HepG2 (cell line): ENCODE results near the gene PRDM15. TPM values are rescaled to one million over a fixed set of nuclear protein-coding genes. Genes with fewer than 3 reads are reported as not detected.

Experiments
- ATAC-seq: fragments of 200-7000 bp; cut with Tn5 transposase; 3 replicates; pipeline ENCODE4 v1.9.1; 2020; ENCODE audit warnings: mild to moderate bottlenecking, moderate library complexity
- BruUV-seq: library from RNA; stranded (reverse); fragments of 400-500 nt; replicated peaks from 2 replicates; lab custom pipeline; 2021; lab: Mats Ljungman, UMichigan
- CTCF ChIA-PET: fragments of 300-600 bp; formaldehyde crosslinking; extraction: SDS; loops from one replicate; lab custom pipeline; 2021; ENCODE audit warnings: low total read pairs, inconsistent platforms, low intra/inter-chr PET ratio; lab: Yijun Ruan, JAX
- POLR2A ChIA-PET: fragments of 350-600 bp; sonication (Branson Sonifier 250); formaldehyde crosslinking; loops from one replicate; lab custom pipeline; 2020; ENCODE audit warnings: antibody characterized with exemption, inconsistent platforms; lab: Yijun Ruan, JAX
- DNase-seq: peaks from one replicate; pipeline ENCODE4 v3.0.0-alpha.2; 2015; ENCODE audit warnings: low spot score
- FAIRE-seq: peaks from 3 replicates; lab custom pipeline; 2011; peaks lifted over from hg19 to GRCh38; lab: Jason Lieb, UNC
- H2AFZ ChIP-seq: one replicate; pipeline ENCODE4 v1.6.1; 2011; ENCODE audit warnings: low read length, inconsistent platforms
- H3K27ac ChIP-seq: fragments of 300-600 bp; 3 replicates; pipeline ENCODE4 v1.8.0; 2011; ENCODE audit warnings: mixed run types, mild to moderate bottlenecking, mixed read lengths, low read length, inconsistent platforms; ENCODE audit not compliant: insufficient read depth; ENCODE audit errors: extremely low read length
- H3K27me3 ChIP-seq, 2 experiments: fragments of 200-600 bp in 1 of 2; 2 replicates in 1 of 2; 3 replicates in 1 of 2; pipeline versions ENCODE4 v1.6.0 to v1.8.0; 2011; ENCODE audit warnings: low read length in 2 of 2, mild to moderate bottlenecking in 2 of 2, moderate library complexity in 2 of 2, inconsistent platforms in 1 of 2; ENCODE audit not compliant: insufficient read depth in 2 of 2, control insufficient read depth in 1 of 2
- H3K36me3 ChIP-seq, 2 experiments: fragments of 200-600 bp in 1 of 2; replicated peaks in 1 of 2; 2 replicates in 1 of 2; 3 replicates in 1 of 2; pipeline versions ENCODE4 v1.5.1 to v1.8.0; 2011; ENCODE audit warnings: low read length in 2 of 2, inconsistent platforms in 1 of 2; ENCODE audit not compliant: insufficient read depth in 2 of 2, control insufficient read depth in 1 of 2
- H3K4me1 ChIP-seq: 2 replicates; pipeline ENCODE4 v1.5.1; 2012; ENCODE audit warnings: low read length, inconsistent platforms; ENCODE audit not compliant: insufficient read depth
- H3K4me2 ChIP-seq: 2 replicates; pipeline ENCODE4 v1.6.0; 2011; ENCODE audit warnings: low read depth, low read length, inconsistent platforms
- H3K4me3 ChIP-seq, 3 experiments: fragments of 200-600 bp in 1 of 3; sonication (generic), shearing (Covaris generic) in 1 of 3; replicated peaks in 1 of 3; 2 replicates each; pipeline ENCODE4 v1.5.1; 2011 to 2016; ENCODE audit warnings: low read length in 3 of 3, inconsistent platforms in 2 of 3, low read depth in 2 of 3, mild to moderate bottlenecking in 2 of 3, control low read depth in 1 of 3, mixed read lengths in 1 of 3; ENCODE audit not compliant: insufficient read depth in 1 of 3
- H3K79me2 ChIP-seq: one replicate; pipeline ENCODE4 v1.6.1; 2011; ENCODE audit warnings: low read length, inconsistent platforms; ENCODE audit not compliant: insufficient read depth
- H3K9ac ChIP-seq: 2 replicates; pipeline ENCODE4 v1.6.0; 2011; ENCODE audit warnings: mild to moderate bottlenecking, low read depth, low read length, inconsistent platforms; ENCODE audit not compliant: insufficient read depth
- H3K9me3 ChIP-seq: 2 replicates; pipeline ENCODE4 v1.5.1; 2012; ENCODE audit warnings: mild to moderate bottlenecking, low read length
- H4K20me1 ChIP-seq: 2 replicates; pipeline ENCODE4 v1.6.0; 2011; ENCODE audit warnings: inconsistent platforms, mild to moderate bottlenecking, low read length, moderate library complexity; ENCODE audit not compliant: insufficient read depth
- ARNT ChIP-seq: fragments of 450-650 bp; IDR thresholded peaks from 2 replicates; pipeline ENCODE4 v1.6.1; 2017
- ASH2L ChIP-seq: fragments of 300-600, 200-600 bp; sonication (generic); IDR thresholded peaks from 2 replicates; pipeline ENCODE4 v1.7.0; 2017; ENCODE audit warnings: low read depth, mild to moderate bottlenecking, moderate library complexity, mixed read lengths, low read length; ENCODE audit not compliant: insufficient read length
- FOXM1 ChIP-seq: sonication (generic); formaldehyde crosslinking; IDR thresholded peaks from 2 replicates; pipeline ENCODE4 v1.5.0; 2020; ENCODE audit warnings: missing genetic modification reagents
- GTF2F1 ChIP-seq: fragments of 150-350 bp; IDR thresholded peaks from 2 replicates; pipeline ENCODE4 v1.6.1; 2014; ENCODE audit warnings: low read length
- MEIS2 ChIP-seq: sonication (generic); formaldehyde crosslinking; IDR thresholded peaks from 2 replicates; pipeline ENCODE4 v1.9.0; 2021; ENCODE audit warnings: mild to moderate bottlenecking, missing genetic modification reagents
- NFIB ChIP-seq: sonication (generic); formaldehyde crosslinking; IDR thresholded peaks from 2 replicates; pipeline ENCODE4 v1.9.0; 2021; ENCODE audit warnings: missing genetic modification reagents, mild to moderate bottlenecking, borderline replicate concordance
- NR2F1 ChIP-seq, 2 experiments: fragments of 450-650 bp in 1 of 2; formaldehyde crosslinking in 1 of 2; IDR thresholded peaks; 2 replicates each; pipeline versions ENCODE4 v1.5.0 to v1.6.1; 2016 to 2020; ENCODE audit warnings: mild to moderate bottlenecking in 1 of 2, missing compliant biosample characterization in 1 of 2, missing genetic modification reagents in 1 of 2, moderate library complexity in 1 of 2
- NRL ChIP-seq: sonication (generic); formaldehyde crosslinking; IDR thresholded peaks from 2 replicates; pipeline ENCODE4 v1.5.0; 2020; ENCODE audit warnings: missing genetic modification reagents, mild to moderate bottlenecking, moderate library complexity, borderline replicate concordance
- RBFOX2 ChIP-seq: fragments of 200-400 bp; formaldehyde crosslinking; IDR thresholded peaks from 2 replicates; pipeline ENCODE4 v1.6.1; 2017; ENCODE audit warnings: low read depth, mild to moderate bottlenecking, low read length
- SALL1 ChIP-seq: sonication (generic); formaldehyde crosslinking; IDR thresholded peaks from 2 replicates; pipeline ENCODE4 v1.8.0; 2022; ENCODE audit warnings: mild to moderate bottlenecking, missing genetic modification reagents
- SCMH1 ChIP-seq: sonication (generic); formaldehyde crosslinking; IDR thresholded peaks from 2 replicates; pipeline ENCODE4 v1.9.0; 2021; ENCODE audit warnings: missing genetic modification reagents, mild to moderate bottlenecking, borderline replicate concordance
- YEATS2 ChIP-seq: sonication (generic); formaldehyde crosslinking; IDR thresholded peaks from 2 replicates; pipeline ENCODE4 v1.4.0; 2020; ENCODE audit warnings: missing genetic modification reagents, borderline replicate concordance
- ZNF556 ChIP-seq: sonication (generic); formaldehyde crosslinking; IDR thresholded peaks from 2 replicates; pipeline ENCODE4 v1.4.0; 2020; ENCODE audit warnings: mild to moderate bottlenecking, missing genetic modification reagents, borderline replicate concordance
- ZNF776 ChIP-seq: sonication (generic); formaldehyde crosslinking; IDR thresholded peaks from 2 replicates; pipeline ENCODE4 v1.4.0; 2020; ENCODE audit warnings: mild to moderate bottlenecking, missing genetic modification reagents
- ZNF850 ChIP-seq: sonication (generic); formaldehyde crosslinking; conservative IDR thresholded peaks from 2 replicates; pipeline ENCODE4 v1.9.0; 2021; ENCODE audit warnings: mild to moderate bottlenecking, missing genetic modification reagents
- WGBS: methylation state at CpG from one replicate; pipeline ENCODE4 v1.1.6; 2017; ENCODE audit warnings: low lambda C conversion rate; 5-methylcytosine and 5-hydroxymethylcytosine counted together
- in situ Hi-C: cut with HindIII; loops from 2 replicates; pipeline ENCODE4 v1.10.0; 2017; ENCODE audit warnings: low pct_unique_long_range_greater_than_20kb; ENCODE audit not compliant: extremely low pct_ligation_motif_present
- intact Hi-C: fragments of 100-400 bp; cut with micrococcal nuclease; formaldehyde crosslinking; loops from one replicate; pipeline ENCODE4 v1.10.0; 2022; ENCODE audit not compliant: unreplicated experiment
- polyA plus RNA-seq, 8 experiments: library from polyadenylated mRNA; depleted of rRNA in 3 of 8; stranded (reverse) in 7 of 8; unstranded in 1 of 8; fragments of >200 nt; fragmentation: Illumina TruSeq in 4 of 8; extraction: Trizol in 4 of 8; gene quantifications; 2 replicates each; pipeline versions ENCODE4 v1.2.1 to v1.2.3, GENCODE V29; 2011 to 2016; ENCODE audit warnings: low read depth in 4 of 8, missing spikeins in 1 of 8, mixed read lengths in 1 of 8; ENCODE audit not compliant: insufficient read depth in 1 of 8
- total RNA-seq, 5 experiments: library from RNA; depleted of rRNA; stranded (reverse); fragments of >200 nt; fragmentation: Illumina TruSeq; extraction: Trizol; gene quantifications; 2 replicates each; pipeline ENCODE4 v1.2.3, GENCODE V29; 2016; ENCODE audit warnings: low read depth in 1 of 5
- TF ChIP-seq, protein P1 (sequence below), 2 experiments: fragments of 450-650 bp in 1 of 2; sonication (generic) in 1 of 2; formaldehyde crosslinking; IDR thresholded peaks; 2 replicates each; pipeline versions ENCODE4 v1.5.0 to v1.8.0; 2020 to 2022; ENCODE audit warnings: mild to moderate bottlenecking in 1 of 2, missing genetic modification reagents in 1 of 2
- TF ChIP-seq, protein P2 (sequence below): sonication (generic); formaldehyde crosslinking; IDR thresholded peaks from 2 replicates; pipeline ENCODE4 v1.4.0; 2020; ENCODE audit warnings: missing genetic modification reagents
- TF ChIP-seq, protein P3 (sequence below): sonication (generic); formaldehyde crosslinking; IDR thresholded peaks from 2 replicates; pipeline ENCODE4 v1.5.0; 2020; ENCODE audit warnings: missing genetic modification reagents

Gene PRDM15
- total and polyA plus RNA-seq, 2 of the 13 experiments (the other 11 are each of a cell fraction or from before 2014, with no cell fraction given) = 4.0 to 6.9 TPM

DNA sequence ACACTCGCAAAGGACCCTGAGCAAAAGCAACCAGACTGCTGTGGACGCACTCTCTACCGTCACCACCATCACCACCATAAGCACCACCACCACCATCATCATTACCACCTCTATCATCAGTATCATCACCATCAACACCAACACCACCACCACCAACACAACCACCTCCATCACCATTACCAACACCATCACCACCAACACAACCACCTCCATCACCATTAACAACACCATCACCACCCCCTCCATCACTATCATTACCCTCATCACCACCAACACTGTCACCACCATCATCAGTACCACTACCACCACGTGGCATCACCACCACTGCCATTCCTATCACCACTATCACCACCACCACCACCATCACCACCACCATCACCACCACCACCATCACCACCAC lies 73.5 kb downstream of the PRDM15 start:
- Histone ChIP-seq H3K9ac (no peak overlapping the region), H3K36me3 (peaks cover 9 to 37% of the 10 kb centered on the region in 2 experiments; a peak in 4 of 5 replicates), H3K4me1 (no peaks in the 10 kb centered on the region), H4K20me1 (no peaks in the 10 kb centered on the region), H3K27me3 (no peaks in the 10 kb centered on the region), H3K9me3 (no peaks in the 10 kb centered on the region)
- POLR2A ChIA-PET = no interaction called here
- CTCF ChIA-PET = no interaction called here
- BruUV-seq = no TSS peak
- in situ Hi-C loops = no loop called here
- intact Hi-C loops = no loop called here
- no peak for TF ChIP-seq ARNT
- TF ChIP-seq, protein P1, sequence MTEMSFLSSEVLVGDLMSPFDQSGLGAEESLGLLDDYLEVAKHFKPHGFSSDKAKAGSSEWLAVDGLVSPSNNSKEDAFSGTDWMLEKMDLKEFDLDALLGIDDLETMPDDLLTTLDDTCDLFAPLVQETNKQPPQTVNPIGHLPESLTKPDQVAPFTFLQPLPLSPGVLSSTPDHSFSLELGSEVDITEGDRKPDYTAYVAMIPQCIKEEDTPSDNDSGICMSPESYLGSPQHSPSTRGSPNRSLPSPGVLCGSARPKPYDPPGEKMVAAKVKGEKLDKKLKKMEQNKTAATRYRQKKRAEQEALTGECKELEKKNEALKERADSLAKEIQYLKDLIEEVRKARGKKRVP (CRISPR knock-in tag; IDR thresholded peaks at IDR 0.05) = no peak
- TF ChIP-seq ZNF556 (CRISPR knock-in tag) = no peak
- TF ChIP-seq YEATS2 (CRISPR knock-in tag) = no peak
- TF ChIP-seq MEIS2 (CRISPR knock-in tag) = no peak
- TF ChIP-seq RBFOX2 = no peak
- TF ChIP-seq, all 625 proteins: peak for 0
- FAIRE-seq = no peak
- 98% methylated on average over 4 of the region's 4 CpGs for WGBS
- Histone ChIP-seq H3K79me2 (no peaks in the 10 kb centered on the region), H3K27ac (no peak overlapping the region), H3K4me3 (no peak overlapping the region), H2AFZ (no peak overlapping the region), H3K4me2 (no peak overlapping the region)
- no peak for DNase-seq
- ATAC-seq = no peak

DNA sequence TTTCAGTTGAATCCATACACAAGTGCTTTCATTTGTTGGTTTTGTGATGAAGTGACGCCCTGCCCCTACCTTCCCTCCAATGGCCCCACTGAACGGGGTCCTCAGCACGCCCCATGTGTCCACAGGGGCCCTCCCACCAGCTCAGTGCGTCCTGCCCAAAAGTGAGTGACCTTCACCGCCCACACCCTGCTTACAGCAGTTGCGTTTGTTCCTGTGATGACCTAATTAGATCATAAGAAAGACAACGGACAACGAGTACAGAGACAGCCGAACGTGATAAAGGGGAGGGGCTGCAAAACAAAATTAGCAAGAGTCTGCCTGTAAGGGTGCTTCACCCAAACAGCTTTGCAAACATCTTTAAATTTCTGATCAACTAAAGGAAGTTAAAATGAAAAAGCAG lies 74.1 kb downstream of the PRDM15 start:
- H3K79me2 ChIP-seq = no peaks in the 10 kb centered on the region
- FAIRE-seq (no peak), ATAC-seq (no peak), DNase-seq (no peak)
- H3K4me2 ChIP-seq = no peak overlapping the region
- no peaks in the 10 kb centered on the region for H3K9me3 ChIP-seq
- 93% methylated on average over 10 of the region's 10 CpGs for WGBS
- H3K27me3 ChIP-seq = no peaks in the 10 kb centered on the region
- H3K4me1 ChIP-seq = no peaks in the 10 kb centered on the region
- H3K27ac ChIP-seq = no peak overlapping the region
- H3K9ac ChIP-seq = no peak overlapping the region
- no TSS peak for BruUV-seq
- intact Hi-C loops = no loop called here
- peaks cover 10 to 37% of the 10 kb centered on the region in 2 experiments; a peak in 4 of 5 replicates for H3K36me3 ChIP-seq
- H3K4me3 ChIP-seq = no peak overlapping the region
- in situ Hi-C loops = no loop called here
- H2AFZ ChIP-seq = no peak overlapping the region
- POLR2A ChIA-PET = no interaction called here
- no peaks in the 10 kb centered on the region for H4K20me1 ChIP-seq
- CTCF ChIA-PET = no interaction called here
- TF ChIP-seq, protein P2, sequence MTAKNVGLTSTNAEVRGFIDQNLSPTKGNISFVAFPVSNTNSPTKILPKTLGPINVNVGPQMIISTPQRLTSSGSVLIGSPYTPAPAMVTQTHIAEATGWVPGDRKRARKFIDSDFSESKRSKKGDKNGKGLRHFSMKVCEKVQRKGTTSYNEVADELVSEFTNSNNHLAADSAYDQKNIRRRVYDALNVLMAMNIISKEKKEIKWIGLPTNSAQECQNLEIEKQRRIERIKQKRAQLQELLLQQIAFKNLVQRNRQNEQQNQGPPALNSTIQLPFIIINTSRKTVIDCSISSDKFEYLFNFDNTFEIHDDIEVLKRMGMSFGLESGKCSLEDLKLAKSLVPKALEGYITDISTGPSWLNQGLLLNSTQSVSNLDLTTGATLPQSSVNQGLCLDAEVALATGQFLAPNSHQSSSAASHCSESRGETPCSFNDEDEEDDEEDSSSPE (CRISPR knock-in tag) = no peak
- TF ChIP-seq NFIB (CRISPR knock-in tag) (no peak), NR2F1 (CRISPR knock-in tag; IDR thresholded peaks at IDR 0.05) (no peak), NRL (CRISPR knock-in tag) (no peak), ZNF850 (no peak), ZNF776 (CRISPR knock-in tag) (no peak), ASH2L (no peak), GTF2F1 (no peak), SALL1 (CRISPR knock-in tag) (no peak), SCMH1 (CRISPR knock-in tag) (no peak), FOXM1 (CRISPR knock-in tag) (no peak)
- TF ChIP-seq, protein P3, sequence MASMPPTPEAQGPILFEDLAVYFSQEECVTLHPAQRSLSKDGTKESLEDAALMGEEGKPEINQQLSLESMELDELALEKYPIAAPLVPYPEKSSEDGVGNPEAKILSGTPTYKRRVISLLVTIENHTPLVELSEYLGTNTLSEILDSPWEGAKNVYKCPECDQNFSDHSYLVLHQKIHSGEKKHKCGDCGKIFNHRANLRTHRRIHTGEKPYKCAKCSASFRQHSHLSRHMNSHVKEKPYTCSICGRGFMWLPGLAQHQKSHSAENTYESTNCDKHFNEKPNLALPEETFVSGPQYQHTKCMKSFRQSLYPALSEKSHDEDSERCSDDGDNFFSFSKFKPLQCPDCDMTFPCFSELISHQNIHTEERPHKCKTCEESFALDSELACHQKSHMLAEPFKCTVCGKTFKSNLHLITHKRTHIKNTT (CRISPR knock-in tag) = no peak
